GM21367 (cell line): ENCODE measurements around the gene MYT1.

Experiments used
- ATAC-seq: cut with Tn5 transposase; IDR thresholded peaks from one replicate; pipeline ENCODE4 v1.9.1; 2021; ENCODE audit not compliant: unreplicated experiment

Gene MYT1

DNA sequence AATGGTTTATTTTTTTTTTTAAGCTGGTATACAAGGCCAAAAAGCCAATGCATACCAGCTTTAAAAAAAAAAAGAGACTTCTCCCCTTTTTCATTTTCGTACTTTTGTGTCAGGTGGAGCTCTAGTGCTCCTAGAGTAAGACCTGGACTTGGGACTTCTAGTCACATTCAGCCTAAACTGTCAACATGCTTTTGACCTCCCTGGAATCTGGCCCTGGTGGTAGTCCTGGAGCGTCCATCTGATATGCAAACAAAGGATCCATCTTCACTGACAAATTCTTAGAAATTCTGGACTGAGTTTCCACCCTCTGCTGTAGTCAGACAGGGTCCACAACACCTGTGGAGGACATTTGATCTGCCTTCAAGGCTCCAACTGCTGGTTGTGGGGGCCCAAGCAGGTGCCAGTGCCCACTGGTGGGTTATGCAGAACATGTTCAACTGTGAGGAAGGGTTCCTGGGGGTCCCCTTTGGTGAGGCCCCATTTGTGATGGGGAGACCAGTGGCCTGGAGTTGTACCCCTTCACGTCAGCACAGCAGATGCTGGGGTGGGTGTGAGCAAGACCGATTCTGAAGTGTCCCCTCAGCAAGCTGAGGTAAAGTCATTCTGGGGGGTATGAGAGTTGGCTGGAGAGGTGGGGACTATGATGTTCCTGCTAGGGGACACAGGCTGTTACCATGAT lies 78.7 kb downstream of the MYT1 start:
- no peak for ATAC-seq

DNA sequence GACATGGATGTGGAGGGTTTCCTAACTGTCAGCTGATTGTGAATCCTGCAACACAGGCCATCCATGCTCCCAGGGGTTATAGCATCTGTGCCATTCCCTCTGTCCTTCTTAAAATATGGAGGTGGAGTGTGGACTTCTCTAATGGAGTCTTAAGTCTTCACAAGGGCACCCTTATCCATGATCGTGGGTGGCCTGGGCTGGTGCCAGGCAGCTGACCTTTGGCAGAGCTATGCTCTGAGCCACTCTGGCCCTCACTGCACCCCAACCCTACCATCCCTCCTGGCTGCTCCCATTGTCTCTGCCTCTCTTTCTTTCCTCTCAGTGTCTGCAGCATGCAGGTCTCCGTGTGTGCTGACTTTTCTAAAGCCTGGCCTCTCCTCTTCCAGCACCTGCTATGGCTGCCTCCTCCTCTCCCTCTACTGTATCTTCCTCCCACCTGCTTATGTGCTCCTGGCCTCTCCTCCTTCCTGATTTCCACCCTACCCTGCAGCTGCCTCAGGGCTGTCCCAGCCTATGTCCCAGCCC lies 80.1 kb downstream of the MYT1 start:
- ATAC-seq = no peak

DNA sequence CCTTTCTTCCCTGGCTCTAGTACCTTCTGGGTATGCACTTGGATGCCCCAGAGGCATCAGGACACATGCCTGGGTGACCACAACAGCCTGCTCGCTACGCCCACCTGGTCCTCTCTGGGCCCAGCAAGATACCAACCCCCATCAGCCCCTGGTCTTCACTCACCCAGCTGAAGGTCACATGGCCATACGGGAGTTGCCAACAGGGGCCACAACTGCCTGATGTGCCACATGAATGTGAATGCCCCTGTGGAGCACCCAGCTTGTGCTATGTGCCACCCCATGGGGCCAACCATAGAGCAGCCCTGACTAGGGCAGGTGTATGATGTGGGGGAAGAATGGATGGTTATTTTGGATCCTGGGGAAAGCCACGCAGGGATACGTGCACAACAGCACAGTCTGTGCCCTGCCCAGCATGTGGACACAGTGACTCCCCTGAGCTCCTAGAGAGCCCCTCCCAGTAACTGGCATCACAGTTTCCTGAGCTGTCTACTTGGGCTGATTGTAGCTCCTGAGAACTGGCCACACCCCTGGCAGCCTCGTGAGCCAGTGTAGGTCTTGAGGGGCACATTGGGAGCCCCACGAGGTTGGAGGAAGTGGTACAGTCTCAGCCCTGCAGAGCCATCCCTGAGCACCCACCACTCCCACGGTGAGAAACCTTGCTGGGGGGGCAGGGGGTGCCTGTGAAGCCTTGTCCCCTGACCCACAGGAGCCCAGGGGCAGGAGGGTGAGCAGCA lies 80.8 kb downstream of the MYT1 start:
- no peak for ATAC-seq

DNA sequence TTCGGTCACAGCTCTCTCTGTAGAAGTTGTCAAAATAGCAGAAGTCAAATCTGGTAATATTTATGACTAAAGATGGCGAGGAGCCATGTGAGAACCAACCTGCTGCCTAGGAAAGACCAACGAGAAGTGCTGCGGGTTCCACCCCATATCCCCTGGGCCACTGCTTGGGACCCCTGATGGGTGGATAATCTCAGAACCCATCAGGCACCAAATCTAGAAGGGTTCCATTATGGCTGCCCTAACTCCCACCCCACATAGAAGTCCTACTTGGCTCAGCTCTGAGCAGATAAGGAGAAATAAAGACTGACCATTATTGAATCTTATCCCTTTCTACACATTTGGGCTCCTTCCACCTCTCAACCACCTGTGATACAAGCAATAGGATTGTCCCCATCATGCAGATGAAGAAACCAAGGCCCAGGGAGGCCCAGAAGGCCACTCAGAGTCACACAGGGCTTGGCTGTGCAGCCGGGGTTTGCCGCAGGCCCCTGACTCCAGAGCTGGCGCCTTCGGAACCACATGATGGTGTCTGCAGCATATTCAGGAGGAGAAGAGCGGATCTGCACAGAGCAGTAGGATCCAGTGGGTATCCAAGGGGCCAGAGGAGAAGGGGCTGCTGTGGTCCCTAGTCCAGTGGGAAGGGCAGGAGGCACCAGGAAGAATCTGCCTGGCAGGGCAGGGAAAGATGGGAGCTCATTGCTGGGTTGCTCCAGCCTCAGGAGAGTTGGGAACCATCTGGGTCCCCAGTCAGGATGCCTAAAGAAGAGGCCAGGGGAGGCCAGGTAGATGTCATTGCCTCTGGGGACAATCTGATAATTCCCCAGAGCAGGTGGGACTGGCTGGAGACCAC lies 81.7 kb downstream of the MYT1 start:
- no peak for ATAC-seq

- no peak for ATAC-seq
Measured at GRCh38 chr20:64246616-64247306, 82.5 kb downstream of the MYT1 start.

GRCh38 chr20:64247307-64247618 lies 83.0 kb downstream of the MYT1 start:
- no peak for ATAC-seq

GRCh38 chr20:64247970-64248841 lies 84.0 kb downstream of the MYT1 start:
- ATAC-seq = no peak

DNA sequence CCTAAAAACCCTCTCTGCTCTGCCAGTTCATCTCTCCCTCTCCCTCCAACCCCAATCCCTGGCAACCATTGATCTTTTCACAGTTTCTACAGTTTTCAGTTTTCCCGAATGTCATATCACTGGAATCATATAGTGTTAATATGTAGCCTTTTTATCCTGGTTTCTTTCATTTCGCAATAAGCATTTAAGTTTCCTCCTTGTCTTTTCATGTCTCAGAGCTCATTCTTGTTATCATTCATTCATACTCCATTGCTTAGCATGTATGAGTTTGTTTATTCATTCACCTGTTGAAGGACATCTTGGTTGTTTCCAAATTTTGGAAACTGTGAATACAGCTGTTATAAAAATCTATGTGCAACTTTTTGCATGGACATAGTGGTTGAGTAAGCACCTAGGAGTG lies 85.8 kb downstream of the MYT1 start:
- ATAC-seq = no peak

GRCh38 chr20:64253000-64253383 lies 88.7 kb downstream of the MYT1 start:
- ATAC-seq = no peak

- no peak for ATAC-seq
Measured at GRCh38 chr20:64253443-64253842, 89.2 kb downstream of the MYT1 start.

- ATAC-seq = no peak
Measured at GRCh38 chr20:64254156-64254555, 89.9 kb downstream of the MYT1 start.

GRCh38 chr20:64254571-64255360 lies 90.5 kb downstream of the MYT1 start:
- ATAC-seq = no peak

GRCh38 chr20:64255361-64256281 lies 91.4 kb downstream of the MYT1 start, which contains the start of gene PCMTD2:
PCMTD2 (plus strand) TSS chr20:64255748; CDS start chr20:64259966, 4,218 bp downstream.
- ATAC-seq = peak; percentile 58

GRCh38 chr20:64256282-64256935 lies 92.2 kb downstream of the MYT1 start:
- ATAC-seq = no peak

DNA sequence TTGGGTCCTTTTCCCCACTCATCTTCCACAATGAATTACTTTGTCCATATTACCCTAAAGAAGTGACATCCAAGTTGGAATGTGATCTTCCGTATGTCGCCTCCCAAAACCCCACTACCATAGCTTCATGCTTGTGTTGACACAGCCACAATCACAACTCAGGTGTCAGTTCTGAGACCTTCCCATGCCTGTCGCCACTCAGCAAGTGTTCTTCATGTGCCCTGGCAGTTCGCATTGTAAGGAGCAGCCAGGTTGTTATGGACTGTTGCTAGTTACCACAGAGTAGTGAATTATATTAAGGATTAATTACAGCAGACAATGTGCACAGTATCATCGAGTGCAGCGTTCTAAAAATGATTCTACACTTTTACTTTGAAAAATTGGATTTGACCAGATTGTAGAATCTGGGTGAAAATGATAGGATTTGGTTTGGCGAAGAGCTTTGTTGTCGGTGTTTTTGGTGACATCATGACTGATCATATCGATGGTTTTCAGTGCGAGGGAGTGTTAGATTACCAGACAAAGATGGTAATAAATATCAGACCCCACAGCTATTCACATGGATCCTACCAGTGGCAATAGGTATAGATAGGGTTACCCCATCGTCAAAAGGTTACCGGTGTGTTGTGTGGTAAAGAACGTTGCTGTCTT lies 93.0 kb downstream of the MYT1 start:
- no peak for ATAC-seq

DNA sequence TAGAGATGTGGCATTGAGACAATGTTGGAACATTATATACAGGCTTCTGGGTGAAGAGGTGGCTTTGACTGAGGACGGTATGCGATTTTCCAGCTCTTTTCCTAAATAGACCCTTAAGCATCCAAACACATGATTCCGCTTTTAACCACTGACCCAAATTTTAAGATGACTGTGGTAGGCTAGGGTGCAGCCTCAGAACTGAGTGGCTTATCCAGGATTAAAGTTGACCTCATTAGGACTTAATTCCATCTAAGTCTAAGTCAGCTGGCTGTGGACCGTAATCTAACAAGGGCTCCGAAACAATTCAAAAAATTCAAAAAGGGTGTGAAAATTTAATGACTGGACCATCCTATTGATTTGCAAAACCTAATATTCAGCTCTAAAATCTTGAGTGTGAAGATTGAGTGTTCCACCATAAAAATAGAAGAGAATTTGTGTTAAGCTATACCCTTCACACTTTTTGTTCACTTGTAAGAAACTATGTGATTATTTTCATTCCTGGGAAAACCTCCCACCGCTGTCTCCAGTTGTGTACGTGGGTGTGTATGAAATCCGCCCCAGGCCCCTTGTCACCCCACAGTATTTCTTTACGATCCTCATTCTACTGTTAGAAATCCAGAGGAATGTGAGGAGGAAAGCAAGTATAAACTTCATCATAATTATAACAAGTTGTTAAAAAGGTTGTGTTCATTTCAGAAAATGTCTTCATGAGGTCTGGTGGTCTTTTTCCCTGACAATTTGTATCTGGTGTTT lies 94.0 kb downstream of the MYT1 start:
- no peak for ATAC-seq
